AG09319 (cell line): ENCODE data around the gene CD3D.

ENCODE experiments used
- DNase-seq: peaks from one replicate; pipeline ENCODE4 v3.0.0-alpha.2; 2010; ENCODE audit warnings: low read depth; ENCODE audit errors: extremely low read depth
- TF ChIP-seq, protein P1 (sequence below): IDR thresholded peaks from 2 replicates; pipeline ENCODE4 v1.5.1; 2011; ENCODE audit warnings: low read depth, mild to moderate bottlenecking, inconsistent platforms, low read length, moderate library complexity

CD3D gene

DNA sequence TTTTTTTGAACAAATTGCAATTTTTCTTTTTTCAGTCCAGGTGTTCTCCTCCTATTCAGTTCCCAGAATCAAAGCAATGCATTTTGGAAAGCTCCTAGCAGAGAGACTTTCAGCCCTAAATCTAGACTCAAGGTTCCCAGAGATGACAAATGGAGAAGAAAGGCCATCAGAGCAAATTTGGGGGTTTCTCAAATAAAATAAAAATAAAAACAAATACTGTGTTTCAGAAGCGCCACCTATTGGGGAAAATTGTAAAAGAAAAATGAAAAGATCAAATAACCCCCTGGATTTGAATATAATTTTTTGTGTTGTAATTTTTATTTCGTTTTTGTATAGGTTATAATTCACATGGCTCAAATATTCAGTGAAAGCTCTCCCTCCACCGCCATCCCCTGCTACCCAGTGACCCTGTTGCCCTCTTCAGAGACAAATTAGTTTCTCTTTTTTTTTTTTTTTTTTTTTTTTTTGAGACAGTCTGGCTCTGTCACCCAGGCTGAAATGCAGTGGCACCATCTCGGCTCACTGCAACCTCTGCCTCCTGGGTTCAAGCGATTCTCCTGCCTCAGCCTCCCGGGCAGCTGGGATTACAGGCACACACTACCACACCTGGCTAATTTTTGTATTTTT, 10.7 kb upstream of the CD3D start:
- TF ChIP-seq, protein P1, sequence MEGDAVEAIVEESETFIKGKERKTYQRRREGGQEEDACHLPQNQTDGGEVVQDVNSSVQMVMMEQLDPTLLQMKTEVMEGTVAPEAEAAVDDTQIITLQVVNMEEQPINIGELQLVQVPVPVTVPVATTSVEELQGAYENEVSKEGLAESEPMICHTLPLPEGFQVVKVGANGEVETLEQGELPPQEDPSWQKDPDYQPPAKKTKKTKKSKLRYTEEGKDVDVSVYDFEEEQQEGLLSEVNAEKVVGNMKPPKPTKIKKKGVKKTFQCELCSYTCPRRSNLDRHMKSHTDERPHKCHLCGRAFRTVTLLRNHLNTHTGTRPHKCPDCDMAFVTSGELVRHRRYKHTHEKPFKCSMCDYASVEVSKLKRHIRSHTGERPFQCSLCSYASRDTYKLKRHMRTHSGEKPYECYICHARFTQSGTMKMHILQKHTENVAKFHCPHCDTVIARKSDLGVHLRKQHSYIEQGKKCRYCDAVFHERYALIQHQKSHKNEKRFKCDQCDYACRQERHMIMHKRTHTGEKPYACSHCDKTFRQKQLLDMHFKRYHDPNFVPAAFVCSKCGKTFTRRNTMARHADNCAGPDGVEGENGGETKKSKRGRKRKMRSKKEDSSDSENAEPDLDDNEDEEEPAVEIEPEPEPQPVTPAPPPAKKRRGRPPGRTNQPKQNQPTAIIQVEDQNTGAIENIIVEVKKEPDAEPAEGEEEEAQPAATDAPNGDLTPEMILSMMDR: peak; percentile 53
- no peak for DNase-seq

- TF ChIP-seq, protein P1: no peak
Observed at GRCh38 chr11:118349475-118349874, 7.0 kb upstream of the CD3D start.

GRCh38 chr11:118343981-118344515, 1.5 kb upstream of the CD3D start, which contains the start of gene CD3G:
TSS of gene CD3G (plus strand) at chr11:118344344. CDS start at chr11:118344424, 80 bp downstream.
- TF ChIP-seq, protein P1: no peak
- no peak for DNase-seq

More at GRCh38 chr11:118349475-118349874, 7.0 kb upstream of the CD3D start:
- no peak for DNase-seq

DNA sequence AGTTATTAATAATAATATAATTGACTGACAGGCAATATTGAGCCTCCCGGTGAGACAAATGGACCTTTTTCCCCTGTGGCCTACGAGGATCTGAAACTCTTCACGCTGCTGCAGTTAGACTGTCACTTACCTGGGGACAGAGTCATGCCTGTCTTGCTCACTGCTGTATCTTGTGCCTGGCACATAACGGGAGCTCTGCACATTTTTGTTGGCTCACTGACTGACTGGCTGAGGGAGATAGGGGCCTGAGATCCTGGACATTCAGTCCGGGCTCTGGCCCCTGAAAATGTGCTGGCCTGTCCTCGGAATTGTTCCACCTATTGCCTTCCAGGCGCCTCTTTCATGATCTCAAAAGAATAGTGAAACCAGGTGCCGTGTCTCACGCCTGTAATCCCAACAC, 743 bp upstream of the CD3D start:
- TF ChIP-seq, protein P1: no peak
- DNase-seq: no peak

- no peak for DNase-seq
- TF ChIP-seq, protein P1: no peak
Observed at GRCh38 chr11:118341815-118342489, 553 bp downstream of the CD3D start.

DNA sequence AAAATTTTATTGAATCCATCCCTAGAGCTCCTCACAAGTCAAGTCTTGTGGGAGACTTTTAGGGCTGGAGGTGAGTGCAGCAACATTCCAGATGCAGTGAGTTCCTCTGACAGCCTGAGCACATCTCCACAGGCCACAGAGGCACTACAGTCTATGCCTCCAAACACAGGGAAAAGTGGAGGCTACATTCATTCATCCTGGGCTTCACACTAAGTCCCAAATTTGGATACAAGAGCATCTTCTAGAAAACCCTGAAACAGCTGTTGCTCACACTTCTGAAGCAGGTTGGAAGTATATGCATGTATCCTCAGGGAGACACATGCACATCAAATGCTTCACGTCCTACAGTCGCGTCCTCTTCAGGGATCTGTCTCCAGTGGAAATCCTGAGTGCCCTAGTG, 1.2 kb downstream of the CD3D start:
- TF ChIP-seq, protein P1: no peak
- DNase-seq: no peak

GRCh38 chr11:118340449-118340848, 2.1 kb downstream of the CD3D start:
- DNase-seq: no peak
- TF ChIP-seq, protein P1: no peak
